Astrocyte of the hippocampus (primary cell): ENCODE results near the gene LRCH2.
"Not testable (repeated sequence)": the region's sequence is repeated elsewhere in the genome, so short reads cannot be mapped to it uniquely, and the experiment has no call there.

ENCODE experiments used
- DNase-seq: peaks from one replicate; pipeline ENCODE4 v3.0.0; 2011; ENCODE audit warnings: low read depth, low spot score

The LRCH2 gene

GRCh38 chrX:115233497-115234455 lies at the start of gene LRCH2:
Gene LRCH2 (minus strand): TSS chrX:115234096. CDS start chrX:115234041, 55 bp downstream.
- DNase-seq, result peak; percentile 75

DNA sequence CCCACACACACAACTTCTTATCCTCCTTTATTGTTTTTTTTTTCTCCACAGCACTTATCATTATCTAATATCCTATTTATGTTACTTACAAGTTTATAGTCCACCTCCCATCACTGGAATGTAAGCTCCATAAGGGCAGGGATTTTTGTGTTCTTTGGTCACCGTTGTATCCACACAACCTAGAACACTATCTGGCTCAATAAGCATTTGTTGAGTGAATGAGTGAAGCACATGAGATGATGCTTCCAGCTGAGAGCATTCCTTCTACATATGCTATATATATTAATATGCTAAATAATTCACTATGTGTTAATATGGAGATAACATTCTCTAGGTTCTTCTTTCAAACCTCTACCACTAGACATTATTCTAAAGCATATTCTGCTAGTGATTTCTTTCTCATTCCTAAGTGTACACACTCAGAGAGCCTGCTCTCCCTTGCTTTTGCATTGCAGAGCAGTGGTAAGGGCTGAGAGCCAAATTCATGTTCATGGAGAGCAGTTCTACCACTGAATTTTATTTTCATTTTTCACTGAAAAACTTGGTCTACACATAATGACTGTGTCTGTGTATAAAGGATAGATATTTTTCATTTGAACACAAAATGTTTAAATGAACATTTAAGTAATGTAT lies 35.3 kb upstream of the LRCH2 start:
- DNase-seq, result no peak

- DNase-seq, result no peak
Measured at GRCh38 chrX:115268421-115268820, 34.5 kb upstream of the LRCH2 start.

DNA sequence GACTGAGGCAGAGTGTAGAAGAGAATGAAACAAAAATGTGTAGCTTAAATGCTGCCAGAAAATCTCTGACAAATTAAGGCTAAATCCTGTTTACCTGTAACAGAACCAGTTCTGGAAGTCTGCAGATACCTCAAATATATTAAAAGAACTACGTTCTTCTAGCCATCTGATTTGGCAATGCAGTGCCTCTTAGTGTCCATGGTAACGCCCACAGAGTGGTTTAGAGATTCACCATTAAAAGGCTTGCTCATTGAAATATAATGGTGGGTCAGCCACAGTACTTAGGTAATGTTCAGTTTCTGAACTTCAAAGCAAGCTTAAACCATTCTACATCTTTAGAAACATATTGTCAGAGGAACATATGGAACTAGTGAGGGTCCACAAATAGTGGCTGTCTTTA lies 32.4 kb upstream of the LRCH2 start:
- DNase-seq, result no peak

DNA sequence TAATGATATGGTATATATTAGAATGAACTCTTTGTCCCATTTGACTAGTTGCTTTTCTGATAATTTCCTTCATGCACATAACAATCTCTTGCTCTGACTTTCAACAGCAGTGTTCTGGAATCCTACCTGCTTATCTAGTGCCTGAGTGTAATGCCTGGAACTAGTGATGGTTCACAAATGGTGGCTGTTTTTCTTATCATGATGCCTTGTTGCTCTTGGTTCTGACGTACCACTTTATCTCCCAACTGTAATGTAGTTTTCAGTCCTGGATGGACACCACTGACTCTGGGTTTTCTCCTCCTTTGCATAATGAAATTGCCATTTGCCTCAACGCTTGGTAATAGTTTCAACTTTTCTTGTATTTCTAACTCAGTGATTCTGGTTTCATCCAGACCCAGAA lies 30.1 kb upstream of the LRCH2 start:
- DNase-seq, result no peak

GRCh38 chrX:115261148-115261547 lies 27.3 kb upstream of the LRCH2 start:
- DNase-seq, result no peak

DNA sequence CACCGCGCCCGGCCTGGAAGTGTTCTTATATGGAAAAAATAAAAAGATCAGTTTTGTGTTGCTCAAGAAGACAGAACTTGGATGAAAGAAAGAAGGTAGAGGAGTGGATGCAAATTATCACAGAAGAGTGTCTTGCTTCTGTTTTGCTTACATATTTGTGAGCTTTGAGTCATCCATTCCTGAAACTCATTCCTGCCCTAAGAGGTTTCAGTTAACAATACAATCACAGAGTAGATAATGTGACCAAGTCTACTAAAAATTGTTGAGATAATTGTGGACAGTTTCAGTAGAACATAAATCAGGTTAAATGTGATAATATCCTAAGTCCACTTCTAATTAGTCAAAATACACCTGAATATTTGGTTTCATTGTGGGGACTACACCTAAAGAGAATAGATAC lies 26.4 kb upstream of the LRCH2 start:
- DNase-seq, result peak; percentile 40

DNA sequence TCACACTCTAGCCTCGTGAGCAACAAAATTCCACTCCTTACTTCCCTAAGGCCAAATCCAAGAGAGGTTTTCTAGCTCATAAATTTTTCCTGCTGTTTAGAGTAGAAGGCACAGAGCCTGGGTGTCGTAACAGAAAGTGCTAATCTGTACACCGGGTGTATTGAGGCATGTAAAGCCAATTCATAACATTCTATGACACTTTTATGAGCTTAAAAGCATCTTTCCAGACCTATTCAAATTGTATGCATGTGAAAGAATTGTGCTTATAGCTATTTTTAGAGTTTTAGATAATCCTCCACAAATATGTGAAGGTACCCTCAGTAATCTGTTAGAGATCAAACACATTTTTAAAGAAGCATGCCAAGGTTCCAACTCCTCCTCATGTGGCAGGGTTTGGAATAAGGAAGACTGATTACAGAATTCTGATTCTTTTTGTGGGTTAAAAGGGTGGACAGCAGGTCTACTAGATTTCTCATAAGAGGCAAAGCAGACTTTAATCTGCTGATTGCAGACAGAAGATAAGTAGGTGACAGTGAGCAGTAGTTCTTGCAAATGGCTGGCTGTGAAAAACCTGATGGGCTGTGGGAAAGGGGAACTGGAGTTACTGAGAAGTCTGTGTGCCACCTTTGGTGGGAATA lies 25.5 kb upstream of the LRCH2 start:
- peak; percentile 9 for DNase-seq

- no peak for DNase-seq
Measured at GRCh38 chrX:115257711-115258110, 23.8 kb upstream of the LRCH2 start.

GRCh38 chrX:115255003-115255402 lies 21.1 kb upstream of the LRCH2 start:
- DNase-seq, result no peak

GRCh38 chrX:115251458-115252233 lies 17.8 kb upstream of the LRCH2 start:
- no peak for DNase-seq

GRCh38 chrX:115237056-115237455 lies 3.2 kb upstream of the LRCH2 start:
- DNase-seq, result no peak

DNA sequence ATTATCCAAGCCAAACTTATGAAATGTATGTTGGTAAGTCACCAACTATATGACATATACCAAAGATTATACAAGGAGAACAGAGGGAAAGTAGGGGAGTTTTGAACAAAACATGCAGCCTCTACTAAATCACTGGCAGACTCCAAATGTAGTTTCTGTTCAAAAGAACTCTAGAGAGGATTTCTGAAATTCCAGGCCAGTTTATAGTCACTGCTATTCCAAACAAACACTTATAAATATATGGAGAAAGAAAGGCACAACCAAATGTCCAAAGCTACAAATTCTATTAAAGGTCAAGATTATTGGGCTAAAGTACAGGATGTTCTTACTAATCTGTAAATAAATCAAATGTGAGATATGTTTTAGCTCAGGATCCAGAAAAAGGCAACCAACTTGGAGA lies 2.7 kb upstream of the LRCH2 start:
- DNase-seq, result no peak

GRCh38 chrX:115234461-115234860 lies 565 bp upstream of the LRCH2 start:
- no peak for DNase-seq

- no peak for DNase-seq
Measured at GRCh38 chrX:115232933-115233496, 881 bp downstream of the LRCH2 start.

GRCh38 chrX:115229337-115230003 lies 4.4 kb downstream of the LRCH2 start:
- DNase-seq, result no peak

GRCh38 chrX:115226929-115227328 lies 7.0 kb downstream of the LRCH2 start:
- peak; percentile 35 for DNase-seq

- not testable (repeated sequence) for DNase-seq
Measured at GRCh38 chrX:115217346-115217745, 16.6 kb downstream of the LRCH2 start.

DNA sequence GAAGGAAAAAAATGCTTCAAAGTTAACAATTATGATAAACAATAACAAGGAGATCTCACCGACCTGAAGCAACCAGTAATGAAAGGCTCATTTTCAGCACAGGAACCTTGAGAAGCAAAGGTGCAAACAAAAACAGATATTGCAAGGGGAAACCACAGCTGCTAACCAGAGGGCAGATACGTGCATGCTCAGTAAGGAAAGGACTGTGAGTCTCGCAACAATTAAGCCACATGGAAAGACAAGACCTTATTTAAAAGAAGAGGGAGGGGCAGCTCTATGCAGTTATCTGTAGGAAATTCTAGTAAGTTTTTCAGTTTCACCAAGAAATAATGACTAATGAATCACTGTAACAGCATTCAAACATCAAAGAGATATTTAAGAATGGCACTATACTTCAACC lies 19.3 kb downstream of the LRCH2 start:
- DNase-seq, result no peak

DNA sequence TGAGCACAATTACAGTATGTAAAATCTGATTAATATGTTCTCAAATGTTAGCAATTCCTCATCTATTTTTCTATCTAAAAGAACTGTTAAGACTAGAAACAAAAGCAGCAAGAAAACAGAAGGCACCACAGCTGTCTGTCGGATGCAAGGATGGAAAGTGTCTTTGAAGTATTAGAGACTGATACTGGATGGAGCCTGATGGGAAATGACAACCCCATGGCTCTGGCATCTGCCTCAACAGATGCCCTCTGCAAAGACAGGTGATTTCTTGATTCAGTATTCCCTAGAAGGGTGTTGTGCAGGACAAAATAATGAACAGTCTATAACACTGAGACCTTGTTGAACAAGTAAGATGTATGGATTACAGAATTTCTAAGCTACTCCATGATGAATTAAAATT lies 19.7 kb downstream of the LRCH2 start:
- DNase-seq, result no peak

DNA sequence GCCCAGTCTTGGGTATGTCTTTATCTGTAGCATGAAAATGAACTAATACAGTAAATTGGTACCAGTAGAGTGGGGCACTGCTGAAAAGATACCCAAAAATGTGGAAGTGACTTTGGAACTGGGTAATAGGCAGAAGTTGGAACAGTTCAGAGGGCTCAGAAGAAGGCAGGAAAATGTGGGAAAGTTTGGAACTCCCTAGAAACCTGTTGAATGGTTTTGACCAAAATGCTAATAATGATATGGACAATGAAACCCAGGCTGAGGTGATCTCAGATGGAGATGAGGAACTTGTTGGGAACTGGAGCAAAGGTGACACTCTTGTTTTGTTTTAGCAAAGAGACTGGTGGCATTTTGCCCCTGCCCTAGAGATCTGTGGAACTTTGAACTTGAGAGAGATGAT lies 24.3 kb downstream of the LRCH2 start:
- DNase-seq, result not testable (repeated sequence)
